IMR-90 (cell line): ENCODE data around the gene RCAN2. TPM values are rescaled to one million over a fixed set of nuclear protein-coding genes. Genes with fewer than 3 reads are reported as not detected.

Experiments
- ATAC-seq: fragments of 200-7000 bp; cut with Tn5 transposase; 2 replicates; pipeline ENCODE4 v1.9.1; 2020; ENCODE audit warnings: low read depth, mild to moderate bottlenecking, moderate library complexity
- BruUV-seq: library from RNA; stranded (reverse); fragments of 400-500 nt; replicated peaks from 2 replicates; lab custom pipeline; 2021; lab: Mats Ljungman, UMichigan
- CTCF ChIA-PET: fragments of 300-600 bp; formaldehyde crosslinking; extraction: SDS; loops from one replicate; lab custom pipeline; 2021; ENCODE audit warnings: antibody characterized with exemption; lab: Yijun Ruan, JAX
- POLR2A ChIA-PET: fragments of 300-600 bp; sonication (Branson Sonifier 250); formaldehyde crosslinking; loops from one replicate; lab custom pipeline; 2022; ENCODE audit warnings: antibody characterized with exemption; ENCODE audit not compliant: unreplicated experiment; lab: Charles Lee
- DNase-seq: peaks from one replicate; pipeline ENCODE4 v3.0.0; 2013
- H2AFZ ChIP-seq: replicated peaks from 2 replicates; pipeline ENCODE3; 2013; ENCODE audit warnings: low read length, mild to moderate bottlenecking; ENCODE audit not compliant: poor library complexity
- H2AK5ac ChIP-seq: 2 replicates; pipeline ENCODE4 v1.6.1; 2013; ENCODE audit warnings: low read depth, low read length, inconsistent platforms
- H2AK9ac ChIP-seq: replicated peaks from 2 replicates; pipeline ENCODE3; 2013; ENCODE audit warnings: mild to moderate bottlenecking, low read depth, low read length, moderate library complexity; ENCODE audit not compliant: poor library complexity
- H2BK120ac ChIP-seq: 2 replicates; pipeline ENCODE4 v1.6.1; 2013; ENCODE audit warnings: low read depth, low read length, inconsistent platforms
- H2BK15ac ChIP-seq: 3 replicates; pipeline ENCODE4 v1.6.1; 2013; ENCODE audit warnings: low read depth, low read length, inconsistent platforms
- H2BK20ac ChIP-seq: 2 replicates; pipeline ENCODE4 v1.6.1; 2013; ENCODE audit warnings: low read depth, mild to moderate bottlenecking, inconsistent platforms, low read length, moderate library complexity
- H2BK5ac ChIP-seq: 2 replicates; pipeline ENCODE4 v1.6.1; 2013; ENCODE audit warnings: mild to moderate bottlenecking, low read depth, low read length, inconsistent platforms; ENCODE audit not compliant: poor library complexity, severe bottlenecking
- H3K14ac ChIP-seq: replicated peaks from 2 replicates; pipeline ENCODE4 v1.6.1; 2013; ENCODE audit warnings: low read depth, low read length, inconsistent platforms
- H3K18ac ChIP-seq: 2 replicates; pipeline ENCODE4 v1.6.1; 2013; ENCODE audit warnings: low read depth, low read length, control low read depth
- H3K23ac ChIP-seq: 2 replicates; pipeline ENCODE4 v1.6.1; 2013; ENCODE audit warnings: low read depth, low read length, inconsistent platforms
- H3K27ac ChIP-seq: 2 replicates; pipeline ENCODE4 v1.5.1; 2013; ENCODE audit warnings: mild to moderate bottlenecking, control low read depth, low read length; ENCODE audit not compliant: insufficient read depth
- H3K27me3 ChIP-seq: 2 replicates; pipeline ENCODE4 v1.6.1; 2013; ENCODE audit warnings: low read length; ENCODE audit not compliant: control insufficient read depth, insufficient read depth
- H3K36me3 ChIP-seq: 2 replicates; pipeline ENCODE4 v1.6.1; 2013; ENCODE audit warnings: low read length, mixed read lengths; ENCODE audit not compliant: control insufficient read depth, insufficient read depth
- H3K4ac ChIP-seq: 2 replicates; pipeline ENCODE4 v1.6.1; 2013; ENCODE audit warnings: low read depth, low read length, inconsistent platforms
- H3K4me1 ChIP-seq: 2 replicates; pipeline ENCODE4 v1.6.1; 2013; ENCODE audit warnings: low read length, mixed read lengths; ENCODE audit not compliant: control insufficient read depth, insufficient read depth
- H3K4me2 ChIP-seq: 2 replicates; pipeline ENCODE4 v1.6.1; 2013; ENCODE audit warnings: low read depth, mild to moderate bottlenecking, control low read depth, low read length, moderate library complexity
- H3K4me3 ChIP-seq: 2 replicates; pipeline ENCODE4 v1.5.1; 2013; ENCODE audit warnings: low read depth, mild to moderate bottlenecking, control low read depth, low read length, moderate library complexity; ENCODE audit not compliant: insufficient read depth
- H3K56ac ChIP-seq: 2 replicates; pipeline ENCODE4 v1.6.1; 2013; ENCODE audit warnings: low read length, inconsistent platforms; ENCODE audit not compliant: insufficient read depth; ENCODE audit errors: extremely low read depth
- H3K79me1 ChIP-seq, 2 experiments: 2 replicates each; pipeline ENCODE4 v1.6.1; 2013; ENCODE audit warnings: low read length in 2 of 2, inconsistent platforms in 1 of 2, low read depth in 1 of 2
- H3K9ac ChIP-seq: 2 replicates; pipeline ENCODE4 v1.6.1; 2013; ENCODE audit warnings: low read depth, low read length, control low read depth
- H3K9me1 ChIP-seq: 2 replicates; pipeline ENCODE4 v1.6.1; 2013; ENCODE audit warnings: low read length, inconsistent platforms; ENCODE audit not compliant: insufficient read depth
- H3K9me3 ChIP-seq: 2 replicates; pipeline ENCODE4 v1.6.1; 2013; ENCODE audit warnings: low read length; ENCODE audit not compliant: control insufficient read depth, insufficient read depth
- H4K20me1 ChIP-seq: 2 replicates; pipeline ENCODE4 v1.6.1; 2013; ENCODE audit warnings: low read length, inconsistent platforms; ENCODE audit not compliant: insufficient read depth
- H4K5ac ChIP-seq: 2 replicates; pipeline ENCODE4 v1.6.1; 2013; ENCODE audit warnings: mild to moderate bottlenecking, low read depth, low read length, control low read depth
- H4K8ac ChIP-seq, 2 experiments: 2 replicates each; pipeline ENCODE4 v1.6.1; 2013; ENCODE audit warnings: low read depth in 2 of 2, low read length in 2 of 2, control low read depth in 1 of 2, inconsistent platforms in 1 of 2
- H4K91ac ChIP-seq: 2 replicates; pipeline ENCODE4 v1.6.1; 2013; ENCODE audit warnings: low read depth, low read length, inconsistent platforms; ENCODE audit not compliant: insufficient read depth
- BHLHE40 ChIP-seq: fragments of 150-350 bp; IDR thresholded peaks from 2 replicates; pipeline ENCODE4 v1.6.1; 2016; ENCODE audit warnings: mild to moderate bottlenecking, low read depth, low read length
- CEBPB ChIP-seq: IDR thresholded peaks from 2 replicates; pipeline ENCODE4 v1.6.1; 2012; ENCODE audit warnings: low read depth, low read length, improper control_type of control experiment
- CHD1 ChIP-seq: IDR thresholded peaks from 2 replicates; pipeline ENCODE4 v1.6.1; 2012; ENCODE audit warnings: low read depth, low read length, improper control_type of control experiment
- ELK1 ChIP-seq: fragments of 150-350 bp; IDR thresholded peaks from 2 replicates; pipeline ENCODE4 v1.6.1; 2016; ENCODE audit warnings: low read depth, mild to moderate bottlenecking, low read length, moderate library complexity, borderline replicate concordance
- FOS ChIP-seq: fragments of 150-350 bp; IDR thresholded peaks from 2 replicates; pipeline ENCODE4 v1.6.1; 2016; ENCODE audit warnings: low read depth, low read length
- MAFK ChIP-seq: IDR thresholded peaks from 2 replicates; pipeline ENCODE4 v1.6.1; 2012; ENCODE audit warnings: low read depth, low read length, improper control_type of control experiment
- MAZ ChIP-seq: IDR thresholded peaks from 2 replicates; pipeline ENCODE4 v1.6.1; 2012; ENCODE audit warnings: low read depth, mild to moderate bottlenecking, low read length, improper control_type of control experiment, moderate library complexity, borderline replicate concordance
- NFE2L2 ChIP-seq: fragments of 150-350 bp; IDR thresholded peaks from 2 replicates; pipeline ENCODE4 v1.6.1; 2016; ENCODE audit warnings: low read depth, mild to moderate bottlenecking, low read length
- POLR2A ChIP-seq: IDR thresholded peaks from 2 replicates; pipeline ENCODE4 v1.6.1; 2012; ENCODE audit warnings: mild to moderate bottlenecking, low read depth, low read length
- RCOR1 ChIP-seq: IDR thresholded peaks from 2 replicates; pipeline ENCODE4 v1.6.1; 2012; ENCODE audit warnings: mild to moderate bottlenecking, low read length, improper control_type of control experiment; ENCODE audit not compliant: insufficient replicate concordance
- SMC3 ChIP-seq: fragments of 150-350 bp; IDR thresholded peaks from 2 replicates; pipeline ENCODE4 v1.6.1; 2016; ENCODE audit warnings: low read depth, mild to moderate bottlenecking, antibody characterized with exemption, low read length, moderate library complexity
- WGBS, 2 experiments: methylation state at CpG; one replicate each; pipeline versions ENCODE4 v1.1.5 to v1.1.7; 2013; ENCODE audit warnings: missing lambda C conversion rate in 2 of 2; ENCODE audit not compliant: insufficient read length in 1 of 2; ENCODE audit errors: extremely low coverage in 2 of 2; 5-methylcytosine and 5-hydroxymethylcytosine counted together
- dilution Hi-C: fragments of 300-500 bp; cut with HindIII; formaldehyde crosslinking; loops from one replicate; pipeline ENCODE4 v1.14.3; 2018; ENCODE audit warnings: low sequenced_read_pairs; ENCODE audit not compliant: unreplicated experiment
- in situ Hi-C: fragments of 300-500 bp; cut with MboI; formaldehyde crosslinking; loops from 3 replicates; pipeline ENCODE4 v1.14.3; 2019; ENCODE audit warnings: low sequenced_read_pairs, inconsistent platforms, mixed read lengths
- intact Hi-C: fragments of 100-400 bp; cut with micrococcal nuclease; formaldehyde crosslinking; loops from 2 replicates; pipeline ENCODE4 v1.10.0; 2022
- polyA plus RNA-seq, 3 experiments: library from polyadenylated mRNA; depleted of rRNA; stranded (reverse); fragments of >200 nt; gene quantifications; 2 replicates each; pipeline ENCODE4 v1.2.3, GENCODE V29; 2012; ENCODE audit warnings: low replicate concordance in 1 of 3
- total RNA-seq: library from RNA; depleted of rRNA; stranded (reverse); fragments of >200 nt; gene quantifications from 2 replicates; pipeline ENCODE4 v1.2.3, GENCODE V29; 2012

Gene RCAN2
- total and polyA plus RNA-seq, 2 of the 4 experiments (the other 2 are of a cell fraction) = 1.3 to 1.8 TPM

GRCh38 chr6:46189726-46190125 lies 301.5 kb downstream of the RCAN2 start:
- Histone ChIP-seq H3K4me1 (no peaks in the 10 kb centered on the region), H2BK20ac (no peak overlapping the region), H3K27ac (no peak overlapping the region), H3K9ac (no peak overlapping the region), H4K5ac (no peak overlapping the region), H2AK5ac (no peak overlapping the region), H3K9me1 (no peaks in the 10 kb centered on the region), H3K36me3 (no peaks in the 10 kb centered on the region), H3K9me3 (no peaks in the 10 kb centered on the region), H3K4ac (no peak overlapping the region), H3K4me2 (no peak overlapping the region), H2BK5ac (no peak overlapping the region), H3K4me3 (no peak overlapping the region), H3K23ac (no peak overlapping the region), H3K27me3 (no peaks in the 10 kb centered on the region), H2BK15ac (no peak overlapping the region), H4K20me1 (no peaks in the 10 kb centered on the region), H2BK120ac (no peak overlapping the region), H3K14ac (no peak overlapping the region), H4K91ac (no peak overlapping the region), H2AFZ (no peak overlapping the region), H3K56ac (no peak overlapping the region), H3K18ac (no peak overlapping the region), H3K79me1 (no peaks in the 10 kb centered on the region), H4K8ac (no peak overlapping the region), H2AK9ac (no peak overlapping the region)
- ATAC-seq (no peak), DNase-seq (no peak)
- TF ChIP-seq ELK1 (no peak), FOS (no peak), CHD1 (no peak), MAFK (no peak), SMC3 (no peak), CEBPB (no peak), NFE2L2 (no peak), POLR2A (no peak), RCOR1 (no peak), BHLHE40 (no peak), MAZ (no peak)
- no CpG with 5 or more reads among the region's 4 CpGs for WGBS, 2 experiments
- dilution Hi-C loops = no loop called here
- in situ Hi-C loops = no loop called here
- no TSS peak for BruUV-seq
- ChIA-PET CTCF (no interaction called here), POLR2A (no interaction called here)
- intact Hi-C loops = no loop called here
